Natural killer cell (primary cell): ENCODE measurements around the gene SLC1A2. TPM values are rescaled to one million over a fixed set of nuclear protein-coding genes. Genes with fewer than 3 reads are reported as not detected.

ENCODE experiments used
- ATAC-seq, 3 donors: fragments of 150-1000 bp in 2 of 3; fragments of 200-7000 bp in 1 of 3; cut with Tn5 transposase; 1 replicate in 1 of 3; 2 replicates in 2 of 3; pipeline ENCODE4 v1.10.0; 2021; ENCODE audit warnings: mild to moderate bottlenecking in 2 of 3, moderate library complexity in 2 of 3
- DNase-seq, 2 donors: peaks; one replicate each; pipeline versions ENCODE4 v3.0.0 to v3.0.0-alpha.2; 2013 to 2021; ENCODE audit warnings: mixed read lengths in 1 of 2
- H3K27ac ChIP-seq: one replicate; pipeline ENCODE4 v1.5.1; 2013; ENCODE audit warnings: mild to moderate bottlenecking, low read length
- H3K27me3 ChIP-seq: one replicate; pipeline ENCODE4 v1.6.1; 2013; ENCODE audit warnings: low read length; ENCODE audit not compliant: control insufficient read depth, insufficient read depth
- H3K36me3 ChIP-seq: one replicate; pipeline ENCODE4 v1.6.1; 2013; ENCODE audit warnings: low read length; ENCODE audit not compliant: control insufficient read depth, insufficient read depth
- H3K4me1 ChIP-seq: one replicate; pipeline ENCODE4 v1.6.1; 2013; ENCODE audit warnings: low read length; ENCODE audit not compliant: control insufficient read depth, insufficient read depth
- H3K4me3 ChIP-seq: one replicate; pipeline ENCODE4 v1.5.1; 2013; ENCODE audit warnings: low read length
- H3K9me3 ChIP-seq: one replicate; pipeline ENCODE4 v1.6.1; 2013; ENCODE audit warnings: low read length; ENCODE audit not compliant: control insufficient read depth, insufficient read depth
- H3K27ac Mint-ChIP-seq, 2 donors: one replicate each; pipeline ENCODE4 v1.8.0; 2022; ENCODE audit warnings: mild to moderate bottlenecking in 2 of 2, mixed read lengths in 2 of 2, moderate library complexity in 1 of 2
- H3K27me3 Mint-ChIP-seq, 2 donors: one replicate each; pipeline ENCODE4 v1.8.0; 2022; ENCODE audit warnings: low read depth in 2 of 2, mixed read lengths in 2 of 2
- H3K36me3 Mint-ChIP-seq: one replicate; pipeline ENCODE4 v1.8.0; 2022; ENCODE audit warnings: mixed read lengths
- H3K4me1 Mint-ChIP-seq, 2 donors: one replicate each; pipeline ENCODE4 v1.8.0; 2022; ENCODE audit warnings: mixed read lengths in 2 of 2
- H3K4me3 Mint-ChIP-seq: one replicate; pipeline ENCODE4 v1.8.0; 2022; ENCODE audit warnings: mild to moderate bottlenecking, moderate library complexity, mixed read lengths
- H3K9me3 Mint-ChIP-seq, 2 donors: one replicate each; pipeline ENCODE4 v1.8.0; 2022; ENCODE audit warnings: mixed read lengths in 2 of 2
- CTCF ChIP-seq: fragments of 200-600 bp; IDR thresholded peaks from one replicate; pipeline ENCODE4 v1.8.0; 2022; ENCODE audit warnings: antibody characterized with exemption
- WGBS: methylation state at CpG from one replicate; pipeline ENCODE4 v1.1.7; 2013; ENCODE audit warnings: missing lambda C conversion rate; ENCODE audit not compliant: insufficient coverage; 5-methylcytosine and 5-hydroxymethylcytosine counted together
- intact Hi-C: fragments of 100-400 bp; cut with micrococcal nuclease; formaldehyde crosslinking; loops from one replicate; pipeline ENCODE4 v1.14.2; 2022
- total RNA-seq, 4 donors: library from RNA; stranded (reverse); fragments of 120-200 nt in 1 of 4; gene quantifications; one replicate each; pipeline versions ENCODE4 v1.2.3 to v1.2.4, GENCODE V29; 2013 to 2022

Gene SLC1A2
- total RNA-seq, 3 donors from 2014 or later (not counting 1 experiment from before 2014, with no cell fraction given): 0.02 TPM; not detected in 2

- no peaks in the 10 kb centered on the region for H3K27me3 ChIP-seq
- no peaks in the 10 kb centered on the region for H3K4me1 ChIP-seq
- Mint-ChIP-seq H3K36me3 (no peaks in the 10 kb centered on the region), H3K4me1 (peaks cover 4 to 5% of the 10 kb centered on the region in 2 donors), H3K27me3 (peaks cover 2 to 5% of the 10 kb centered on the region in 2 donors), H3K27ac (no peak overlapping the region), H3K4me3 (no peak overlapping the region), H3K9me3 (no peaks in the 10 kb centered on the region)
- ATAC-seq (no peak), DNase-seq (no peak)
- 73% methylated on average over 4 of the region's 4 CpGs for WGBS
- H3K36me3 ChIP-seq: no peaks in the 10 kb centered on the region
- intact Hi-C loops: no loop called here
- no peaks in the 10 kb centered on the region for H3K9me3 ChIP-seq
- H3K27ac ChIP-seq: no peak overlapping the region
- TF ChIP-seq CTCF: no peak
- no peak overlapping the region for H3K4me3 ChIP-seq
These were observed 32.0 kb downstream of the SLC1A2 start for GRCh38 chr11:35387111-35387982.

GRCh38 chr11:35383953-35384352 lies 35.4 kb downstream of the SLC1A2 start:
- Mint-ChIP-seq H3K27ac (no peak overlapping the region), H3K36me3 (no peaks in the 10 kb centered on the region), H3K9me3 (no peaks in the 10 kb centered on the region), H3K27me3 (no peaks in the 10 kb centered on the region), H3K4me1 (no peaks in the 10 kb centered on the region), H3K4me3 (no peak overlapping the region)
- Histone ChIP-seq H3K4me3 (no peak overlapping the region), H3K9me3 (no peaks in the 10 kb centered on the region), H3K36me3 (no peaks in the 10 kb centered on the region), H3K4me1 (no peaks in the 10 kb centered on the region), H3K27ac (no peak overlapping the region), H3K27me3 (no peaks in the 10 kb centered on the region)
- intact Hi-C loops: no loop called here
- no peak for TF ChIP-seq CTCF
- DNase-seq (no peak), ATAC-seq (no peak)
- WGBS: 94% methylated on average over 3 of the region's 5 CpGs

DNA sequence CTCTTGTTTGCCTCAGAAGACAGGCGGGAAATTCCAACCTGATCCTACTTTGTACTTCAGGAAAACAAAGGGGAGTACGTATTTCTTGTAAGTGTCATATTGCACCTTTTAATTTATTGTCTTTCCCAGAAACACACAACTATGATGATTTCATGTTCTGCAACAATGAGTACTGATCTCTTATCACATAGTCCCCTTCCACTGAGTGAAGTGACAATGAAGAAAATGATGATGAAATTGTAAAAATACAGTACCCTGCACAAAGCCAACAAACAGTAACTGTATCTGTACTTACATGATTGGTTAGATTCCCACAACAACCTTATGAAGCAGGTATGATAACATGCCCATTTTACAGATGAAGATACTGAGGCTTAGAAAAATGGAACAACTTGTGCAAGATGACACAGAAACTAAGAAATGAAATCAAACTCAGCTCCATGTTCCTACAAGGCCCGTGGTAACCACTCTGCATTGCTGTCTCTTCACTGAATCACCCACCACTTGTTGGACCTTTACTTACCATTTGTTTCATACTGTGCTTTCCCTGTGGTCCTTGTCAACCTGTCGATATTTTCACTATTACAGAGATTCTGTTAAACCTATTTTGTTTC lies 37.5 kb downstream of the SLC1A2 start:
- DNase-seq (no peak), ATAC-seq (no peak)
- intact Hi-C loops: no loop called here
- Histone ChIP-seq H3K4me1 (no peaks in the 10 kb centered on the region), H3K36me3 (no peaks in the 10 kb centered on the region), H3K4me3 (no peak overlapping the region), H3K27me3 (no peaks in the 10 kb centered on the region), H3K27ac (no peak overlapping the region), H3K9me3 (no peaks in the 10 kb centered on the region)
- no peak overlapping the region for H3K4me3 Mint-ChIP-seq
- TF ChIP-seq CTCF: no peak
- no peaks in the 10 kb centered on the region for H3K4me1 Mint-ChIP-seq
- no peak overlapping the region for H3K27ac Mint-ChIP-seq
- H3K9me3 Mint-ChIP-seq: no peaks in the 10 kb centered on the region
- 89% methylated on average over 3 of the region's 4 CpGs for WGBS
- peaks cover 0 to 2% of the 10 kb centered on the region in 2 donors for H3K27me3 Mint-ChIP-seq
- H3K36me3 Mint-ChIP-seq: no peaks in the 10 kb centered on the region
